SKM-1 (cell line): ENCODE results near the gene MLC1.

Experiments
- DNase-seq: peaks from one replicate; lab custom pipeline; 2025; ENCODE audit not compliant: unreplicated experiment; lab: John Stamatoyannopoulos, UW

MLC1 gene

DNA sequence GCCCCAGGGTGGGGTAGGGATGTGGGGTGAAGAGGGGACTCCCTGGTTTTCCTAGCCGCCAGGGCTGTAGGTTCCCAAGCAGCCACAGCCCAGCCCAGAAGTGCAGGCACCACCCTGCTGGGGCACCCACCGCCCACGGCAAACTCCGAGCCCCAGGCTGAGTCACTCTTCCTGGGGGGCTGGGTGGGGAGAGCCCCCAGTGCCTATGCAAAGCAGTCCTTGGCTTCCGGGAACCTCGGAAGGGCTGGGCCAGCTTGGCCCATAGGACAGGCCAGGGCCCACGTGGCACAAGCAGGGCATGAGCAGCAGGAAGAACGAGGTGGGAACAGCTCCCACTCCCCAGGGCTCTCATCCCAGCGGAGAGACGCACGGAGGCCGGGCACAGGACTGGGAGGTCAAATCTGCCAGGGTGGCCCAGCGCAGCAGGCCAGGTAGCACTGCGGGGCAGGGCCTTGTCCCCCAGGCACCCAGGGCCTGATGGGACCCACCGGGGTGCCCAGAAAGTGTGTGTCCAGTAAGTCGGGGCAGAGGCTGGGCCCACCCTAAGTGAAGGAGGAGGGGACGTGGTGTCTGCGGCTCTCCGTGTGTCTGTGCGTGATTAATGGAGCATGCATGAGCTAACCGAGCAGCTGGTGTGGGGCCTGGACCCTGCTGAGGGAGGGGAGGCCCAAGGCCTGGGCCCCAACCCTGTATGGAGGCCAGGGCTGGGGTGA, 68.1 kb downstream of the MLC1 start:
- no peak for DNase-seq

- DNase-seq = no peak
Observed at GRCh38 chr22:50016308-50016987, 68.8 kb downstream of the MLC1 start.

DNA sequence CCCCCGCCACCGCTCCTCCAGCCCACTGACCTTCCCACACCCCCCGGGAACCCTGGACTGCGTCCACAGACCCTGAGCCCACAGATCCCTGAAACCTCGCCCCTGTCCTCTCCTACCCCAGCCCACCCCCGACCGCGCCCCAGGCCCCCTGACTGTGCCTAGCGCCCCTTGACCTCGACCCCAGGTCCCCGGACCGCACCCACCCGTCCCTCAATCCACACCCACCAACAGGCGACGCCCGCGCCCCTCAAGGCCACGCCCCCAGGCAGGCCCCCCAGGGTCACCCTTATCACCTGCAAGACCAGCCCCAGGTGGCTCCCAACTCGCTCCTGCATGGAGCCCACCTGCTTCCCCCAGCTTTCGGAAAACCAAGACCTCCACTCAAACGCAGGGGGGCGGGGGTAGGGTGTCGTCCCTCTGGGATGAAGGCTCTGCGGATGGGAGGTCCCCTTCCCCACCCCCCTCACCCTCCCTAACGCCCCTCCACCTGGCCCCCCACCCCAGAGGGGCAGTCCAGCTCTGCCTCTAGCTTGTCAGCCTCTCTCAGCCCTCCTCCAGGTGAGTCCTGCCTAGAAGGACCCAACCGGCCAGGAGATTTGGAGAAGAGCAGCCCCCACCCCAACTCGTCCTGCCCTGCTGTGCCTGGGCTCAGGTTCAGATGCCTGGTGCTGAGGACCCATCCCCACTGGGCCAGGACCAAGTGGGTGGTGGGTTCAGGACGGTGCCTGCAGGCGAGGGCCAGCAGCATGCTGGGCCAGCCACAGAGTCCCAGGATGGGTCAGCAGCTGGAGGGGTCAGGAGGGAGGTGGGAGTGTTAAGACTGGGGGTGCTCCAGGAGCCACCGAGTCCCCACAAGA, 69.5 kb downstream of the MLC1 start:
- no peak for DNase-seq

DNA sequence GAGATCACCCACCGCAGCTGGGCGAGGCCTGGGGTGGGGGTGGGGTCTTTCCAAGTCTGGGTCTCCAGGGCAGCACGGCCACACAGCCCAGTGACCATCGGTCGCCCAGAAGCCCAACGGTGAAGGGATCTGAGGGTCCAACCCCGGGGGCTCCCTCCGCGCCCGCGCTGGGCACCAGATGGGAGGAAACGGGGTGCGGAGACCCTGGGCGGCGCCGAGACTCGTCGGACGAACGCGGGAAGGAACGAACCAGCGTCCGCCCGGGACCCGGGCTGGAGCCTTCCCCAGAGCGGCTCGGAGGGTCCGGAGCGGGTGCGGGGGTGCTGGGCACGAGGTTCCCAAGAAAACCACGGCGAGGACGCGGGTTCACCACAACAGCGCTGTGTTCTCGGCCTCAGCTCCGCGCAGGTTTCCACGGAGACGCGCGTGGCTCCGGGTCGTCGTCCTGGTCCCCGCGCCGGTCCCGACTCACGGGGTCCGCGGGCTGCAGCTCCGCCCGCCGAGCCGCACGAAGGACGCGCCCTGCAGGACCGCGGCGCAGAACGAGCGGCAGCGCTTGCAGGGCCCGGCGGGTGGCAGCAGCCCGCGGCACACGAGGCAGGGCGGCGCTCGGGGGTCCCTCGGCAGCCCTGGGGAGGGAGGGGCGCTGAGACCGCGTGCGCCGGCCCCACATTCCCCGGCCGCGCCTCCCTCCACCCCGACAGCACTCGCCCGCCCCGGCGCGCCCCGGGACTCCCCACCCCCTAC, 70.4 kb downstream of the MLC1 start:
- no peak for DNase-seq

GRCh38 chr22:50014053-50014501, 71.1 kb downstream of the MLC1 start:
- DNase-seq = no peak

DNA sequence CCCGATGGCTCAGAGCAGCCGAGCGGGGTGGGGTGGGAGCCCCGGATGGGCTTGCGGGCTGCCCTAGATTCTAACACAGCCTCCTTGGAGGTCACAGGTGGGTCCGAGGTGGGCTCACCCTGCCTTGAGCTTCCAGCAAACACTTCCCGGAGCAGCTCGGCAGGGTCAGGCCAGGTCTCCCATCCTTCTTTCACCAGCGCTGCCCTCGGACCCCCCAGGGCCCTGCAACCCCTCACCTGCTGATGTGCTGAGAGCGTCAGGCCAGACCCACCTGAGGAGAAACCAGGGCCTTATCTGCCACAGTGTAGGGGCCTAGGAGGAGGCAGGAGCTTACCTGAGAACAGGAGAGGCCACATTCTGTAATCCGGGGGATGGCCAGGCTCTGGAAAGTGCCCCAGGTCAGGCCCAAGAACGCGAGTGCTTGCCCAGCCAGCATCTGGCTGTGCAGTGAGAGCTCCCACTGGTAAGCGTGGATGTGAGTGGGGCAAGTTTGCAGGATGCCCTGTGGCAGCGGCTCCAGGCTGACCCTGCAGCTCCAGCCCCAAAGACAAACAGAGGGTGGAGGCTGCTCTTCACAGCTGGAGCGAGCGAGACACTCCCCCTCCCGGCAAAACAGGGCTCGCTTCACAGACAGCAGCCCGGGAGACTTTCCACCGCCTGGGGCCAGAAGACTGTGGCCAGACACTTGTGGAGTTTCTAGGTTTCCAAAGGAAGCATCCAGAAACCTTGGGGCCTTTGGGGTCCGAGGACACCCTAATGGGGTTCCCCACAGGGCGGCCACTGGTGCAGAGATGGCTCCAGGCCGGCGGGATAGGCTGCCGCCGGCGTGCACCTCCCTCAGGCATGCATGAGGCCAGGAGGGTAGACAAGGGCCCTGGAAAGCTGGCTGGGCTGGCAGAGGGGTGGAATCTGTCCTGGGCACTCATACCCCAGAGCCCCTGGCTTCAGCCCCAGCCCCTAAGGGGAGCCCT, 72.7 kb downstream of the MLC1 start, which contains the start of gene IL17REL:
TSS of gene IL17REL (minus strand) at position 555 of the 971 bp plus-strand sequence. CDS start at position 436, 119 bp downstream.
- DNase-seq = no peak

DNA sequence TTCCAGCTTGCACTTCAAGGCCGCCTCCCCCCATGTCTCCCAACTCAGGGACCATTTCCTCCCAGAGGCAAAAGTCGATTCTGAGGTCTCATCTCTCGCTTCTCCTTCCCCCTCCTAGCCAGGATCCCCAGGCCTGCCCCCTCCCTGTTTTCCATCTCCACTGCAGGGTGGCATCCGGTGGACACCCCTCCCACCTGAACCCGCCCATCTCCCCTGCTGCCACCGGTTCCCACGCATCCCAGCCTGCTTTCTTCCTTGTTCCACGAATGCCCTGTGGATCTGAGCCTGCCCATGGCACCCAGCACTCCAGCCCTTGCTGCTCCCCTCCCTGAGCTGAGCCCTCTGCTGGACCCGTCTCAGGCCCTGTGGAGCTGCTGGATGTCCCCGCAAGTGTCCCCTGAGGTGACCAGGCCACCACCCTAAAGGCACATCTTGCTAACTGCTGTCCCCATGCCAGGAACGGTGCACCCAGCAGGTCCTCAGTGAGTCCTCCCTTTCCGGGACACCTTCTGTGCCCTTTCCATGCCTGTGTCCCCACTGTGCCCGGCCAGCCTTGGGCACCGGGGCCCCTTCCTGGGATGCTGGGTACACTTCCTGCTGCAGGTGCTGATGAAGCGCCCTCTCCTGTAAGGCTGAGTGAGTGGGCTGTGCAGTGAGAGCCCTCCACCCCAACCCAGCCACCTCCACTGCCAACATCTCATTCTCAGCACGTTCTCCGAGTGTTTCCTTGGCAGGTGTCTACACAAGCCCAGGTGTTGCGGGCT, 73.6 kb downstream of the MLC1 start:
- no peak for DNase-seq

GRCh38 chr22:50010676-50011446, 74.4 kb downstream of the MLC1 start:
- DNase-seq = no peak

DNA sequence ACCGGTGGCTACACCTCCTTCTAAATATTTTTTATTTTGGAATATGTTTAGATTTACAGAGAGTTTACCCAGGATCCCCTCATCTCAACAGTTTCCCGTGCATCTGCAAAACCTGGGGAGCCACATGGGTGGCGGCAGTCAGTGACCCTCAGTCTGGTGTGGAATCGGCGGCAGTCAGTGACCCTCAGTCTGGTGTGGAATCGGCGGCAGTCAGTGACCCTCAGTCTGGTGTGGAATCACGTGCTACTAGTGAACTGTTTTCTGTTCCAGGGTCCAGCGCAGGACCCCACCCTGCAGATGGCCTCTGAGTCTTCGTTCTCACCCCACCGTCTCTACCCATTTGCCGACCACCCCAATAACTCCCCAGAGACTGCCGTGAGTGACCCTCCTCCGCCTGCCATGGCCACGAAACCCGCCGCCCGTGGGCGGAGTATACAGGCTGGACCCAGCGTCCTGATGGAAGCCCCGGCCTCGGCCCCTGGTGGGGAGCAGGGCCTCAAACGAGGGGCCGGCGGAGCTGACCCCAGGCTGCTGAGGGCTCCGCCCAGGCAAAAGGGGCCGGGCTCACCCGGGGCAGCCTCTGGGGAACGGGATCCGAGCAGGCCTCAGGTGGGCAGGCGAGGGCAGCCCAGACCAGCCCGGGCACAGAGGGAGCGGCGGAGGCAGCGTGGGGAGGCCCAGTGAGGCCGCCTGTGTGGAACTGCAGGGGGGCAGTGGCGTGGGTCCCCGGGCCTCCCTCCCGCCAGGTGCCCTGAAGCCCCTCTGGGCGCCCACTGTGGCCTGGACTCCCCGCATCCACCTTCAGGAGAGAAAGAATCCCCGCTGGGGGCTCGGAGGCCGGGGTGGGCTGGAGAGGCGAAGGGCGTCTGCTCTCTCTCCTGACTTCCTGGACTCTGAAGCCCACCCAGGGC, 75.2 kb downstream of the MLC1 start:
- no peak for DNase-seq
